Neuronal stem cell (in vitro differentiated cells): Measurements from ENCODE around the gene GLDN.

ENCODE experiments used
- DNase-seq: peaks from one replicate; pipeline ENCODE4 v3.0.0-alpha.2; 2013; ENCODE audit warnings: low spot score
- H2AFZ ChIP-seq: one replicate; pipeline ENCODE4 v1.6.1; 2013; ENCODE audit warnings: mild to moderate bottlenecking, low read length, inconsistent platforms
- H2AK5ac ChIP-seq: 2 replicates; pipeline ENCODE4 v1.6.1; 2013; ENCODE audit warnings: low read depth, mild to moderate bottlenecking, inconsistent platforms, low read length, moderate library complexity, mixed read lengths
- H2BK120ac ChIP-seq: 2 replicates; pipeline ENCODE4 v1.6.1; 2013; ENCODE audit warnings: low read depth, mild to moderate bottlenecking, inconsistent platforms, low read length, moderate library complexity, mixed read lengths
- H2BK12ac ChIP-seq: one replicate; pipeline ENCODE4 v1.6.1; 2013; ENCODE audit warnings: low read length, inconsistent platforms
- H2BK15ac ChIP-seq: 2 replicates; pipeline ENCODE4 v1.6.1; 2013; ENCODE audit warnings: mild to moderate bottlenecking, low read length, inconsistent platforms, mixed read lengths
- H2BK5ac ChIP-seq: one replicate; pipeline ENCODE4 v1.6.1; 2013; ENCODE audit warnings: inconsistent platforms, mild to moderate bottlenecking, low read length, moderate library complexity
- H3K14ac ChIP-seq: one replicate; pipeline ENCODE4 v1.6.1; 2013; ENCODE audit warnings: low read length, inconsistent platforms
- H3K18ac ChIP-seq: 2 replicates; pipeline ENCODE4 v1.6.1; 2013; ENCODE audit warnings: low read length, inconsistent platforms
- H3K23ac ChIP-seq: 2 replicates; pipeline ENCODE4 v1.6.1; 2013; ENCODE audit warnings: low read depth, mild to moderate bottlenecking, mixed read lengths, low read length, inconsistent platforms; ENCODE audit not compliant: poor library complexity
- H3K27ac ChIP-seq: replicated peaks from 3 replicates; pipeline ENCODE4 v1.5.1; 2013; ENCODE audit warnings: low read length, inconsistent platforms
- H3K27me3 ChIP-seq, 3 experiments: 2 replicates each; pipeline ENCODE4 v1.6.1; 2013; ENCODE audit warnings: low read length in 3 of 3, mild to moderate bottlenecking in 2 of 3, inconsistent platforms in 1 of 3, low read depth in 1 of 3, mixed read lengths in 1 of 3, moderate library complexity in 1 of 3; ENCODE audit not compliant: control insufficient read depth in 3 of 3, insufficient read depth in 3 of 3
- H3K36me3 ChIP-seq, 2 donors: replicated peaks in 1 of 2; 2 replicates each; pipeline ENCODE4 v1.6.1; 2013; ENCODE audit warnings: low read length in 2 of 2; ENCODE audit not compliant: control insufficient read depth in 2 of 2, insufficient read depth in 2 of 2
- H3K4ac ChIP-seq: 2 replicates; pipeline ENCODE4 v1.6.1; 2013; ENCODE audit warnings: inconsistent platforms, mild to moderate bottlenecking, low read length, moderate library complexity
- H3K4me1 ChIP-seq, 2 donors: 1 replicate in 1 of 2; 2 replicates in 1 of 2; pipeline ENCODE4 v1.6.1; 2013; ENCODE audit warnings: low read length in 2 of 2, low read depth in 1 of 2; ENCODE audit not compliant: control insufficient read depth in 2 of 2, insufficient read depth in 1 of 2
- H3K4me2 ChIP-seq: one replicate; pipeline ENCODE4 v1.6.1; 2013; ENCODE audit warnings: mild to moderate bottlenecking, low read length, inconsistent platforms; ENCODE audit not compliant: insufficient read depth, poor library complexity, severe bottlenecking
- H3K4me3 ChIP-seq, 2 donors: 2 replicates each; pipeline ENCODE4 v1.5.1; 2013; ENCODE audit warnings: low read length in 2 of 2, mild to moderate bottlenecking in 2 of 2, inconsistent platforms in 1 of 2, moderate library complexity in 1 of 2
- H3K79me1 ChIP-seq: one replicate; pipeline ENCODE4 v1.6.1; 2013; ENCODE audit warnings: low read depth, mild to moderate bottlenecking, inconsistent platforms, low read length, moderate library complexity
- H3K9ac ChIP-seq: one replicate; pipeline ENCODE4 v1.6.1; 2013; ENCODE audit warnings: mild to moderate bottlenecking, low read depth, low read length, inconsistent platforms; ENCODE audit not compliant: poor library complexity
- H3K9me3 ChIP-seq, 2 donors: replicated peaks in 1 of 2; 2 replicates each; pipeline versions ENCODE3 to v1.6.1; 2013; ENCODE audit warnings: low read length in 2 of 2, mild to moderate bottlenecking in 2 of 2, inconsistent platforms in 1 of 2, low read depth in 1 of 2, mixed read lengths in 1 of 2, moderate library complexity in 1 of 2; ENCODE audit not compliant: control insufficient read depth in 2 of 2, insufficient read depth in 1 of 2
- H4K8ac ChIP-seq: one replicate; pipeline ENCODE4 v1.6.1; 2013; ENCODE audit warnings: low read depth, mild to moderate bottlenecking, inconsistent platforms, low read length, moderate library complexity
- H4K91ac ChIP-seq: one replicate; pipeline ENCODE4 v1.6.1; 2013; ENCODE audit warnings: low read length, low read depth, mild to moderate bottlenecking, inconsistent platforms; ENCODE audit not compliant: poor library complexity
- WGBS, 2 donors: extraction: QIAGEN DNeasy Blood & Tissue Kit; methylation state at CpG; one replicate each; pipeline ENCODE4 v1.1.7; 2013; ENCODE audit warnings: missing lambda C conversion rate in 2 of 2, mixed read lengths in 1 of 2; ENCODE audit not compliant: insufficient read length in 2 of 2, insufficient replicate concordance in 1 of 2; ENCODE audit errors: extremely low coverage in 2 of 2; 5-methylcytosine and 5-hydroxymethylcytosine counted together

GLDN gene

GRCh38 chr15:51343466-51343865 lies 2.0 kb downstream of the GLDN start:
- no peak overlapping the region for H2AK5ac ChIP-seq
- H3K14ac ChIP-seq, result no peak overlapping the region
- no peak for DNase-seq
- no peak overlapping the region for H2AFZ ChIP-seq
- H3K9me3 ChIP-seq, result no peaks in the 10 kb centered on the region
- H3K4me3 ChIP-seq, result no peak overlapping the region
- H4K91ac ChIP-seq, result no peak overlapping the region
- H2BK5ac ChIP-seq, result no peak overlapping the region
- H2BK15ac ChIP-seq, result no peak overlapping the region
- H3K4ac ChIP-seq, result no peak overlapping the region
- no peak overlapping the region for H2BK12ac ChIP-seq
- H3K27me3 ChIP-seq, result peaks cover 4 to 45% (median 32%) of the 10 kb centered on the region in 3 experiments
- H3K27ac ChIP-seq, result no peak overlapping the region
- WGBS, 2 donors, result no CpG with 5 or more reads among the region's 4 CpGs
- H3K23ac ChIP-seq, result no peak overlapping the region
- H3K36me3 ChIP-seq, result no peaks in the 10 kb centered on the region
- H3K4me1 ChIP-seq, result peaks cover 0 to 6% of the 10 kb centered on the region in 2 donors
- no peak overlapping the region for H4K8ac ChIP-seq
- H3K4me2 ChIP-seq, result no peak overlapping the region
- H3K18ac ChIP-seq, result no peak overlapping the region
- H2BK120ac ChIP-seq, result no peak overlapping the region
- H3K79me1 ChIP-seq, result no peaks in the 10 kb centered on the region
- H3K9ac ChIP-seq, result no peak overlapping the region

GRCh38 chr15:51346136-51346535 lies 4.7 kb downstream of the GLDN start:
- Histone ChIP-seq H3K9me3 (no peaks in the 10 kb centered on the region), H4K91ac (no peak overlapping the region), H3K79me1 (no peaks in the 10 kb centered on the region), H4K8ac (no peak overlapping the region), H2BK15ac (no peak overlapping the region), H3K14ac (no peak overlapping the region), H3K18ac (no peak overlapping the region), H3K4me1 (peaks cover 0 to 6% of the 10 kb centered on the region in 2 donors), H2AK5ac (no peak overlapping the region), H2AFZ (no peak overlapping the region), H3K9ac (no peak overlapping the region), H3K4me3 (no peak overlapping the region), H2BK120ac (no peak overlapping the region), H3K4ac (no peak overlapping the region), H2BK12ac (no peak overlapping the region), H3K27me3 (peaks cover 4 to 30% (median 22%) of the 10 kb centered on the region in 3 experiments), H3K27ac (no peak overlapping the region), H3K23ac (no peak overlapping the region), H2BK5ac (no peak overlapping the region), H3K4me2 (no peak overlapping the region), H3K36me3 (no peaks in the 10 kb centered on the region)
- no CpG with 5 or more reads among the region's 3 CpGs for WGBS, 2 donors
- DNase-seq, result no peak

- Histone ChIP-seq H3K9ac (no peak overlapping the region), H2BK15ac (no peak overlapping the region), H2BK120ac (no peak overlapping the region), H2BK5ac (no peak overlapping the region), H3K79me1 (no peaks in the 10 kb centered on the region), H4K91ac (no peak overlapping the region), H4K8ac (no peak overlapping the region), H3K4me1 (no peaks in the 10 kb centered on the region), H3K14ac (no peak overlapping the region), H3K4me3 (no peak overlapping the region), H3K9me3 (no peaks in the 10 kb centered on the region), H3K36me3 (no peaks in the 10 kb centered on the region), H3K18ac (no peak overlapping the region), H3K23ac (no peak overlapping the region), H2AK5ac (no peak overlapping the region), H3K4me2 (no peak overlapping the region), H3K4ac (no peak overlapping the region), H3K27me3 (peaks cover 0 to 5% (median 3%) of the 10 kb centered on the region in 3 experiments), H2BK12ac (no peak overlapping the region), H2AFZ (no peak overlapping the region), H3K27ac (no peak overlapping the region)
- WGBS, 2 donors, result no CpG with 5 or more reads among the region's 5 CpGs
- no peak for DNase-seq
Measured at GRCh38 chr15:51348688-51349087, 7.2 kb downstream of the GLDN start.

- Histone ChIP-seq H2BK12ac (no peak overlapping the region), H3K4ac (no peak overlapping the region), H2BK15ac (no peak overlapping the region), H2BK120ac (no peak overlapping the region), H4K91ac (no peak overlapping the region), H3K36me3 (no peaks in the 10 kb centered on the region), H3K4me3 (no peak overlapping the region), H2AK5ac (no peak overlapping the region), H2AFZ (no peak overlapping the region), H3K18ac (no peak overlapping the region), H3K4me2 (no peak overlapping the region), H2BK5ac (no peak overlapping the region), H3K4me1 (no peaks in the 10 kb centered on the region), H3K27me3 (no peaks in the 10 kb centered on the region), H3K27ac (no peak overlapping the region), H3K9me3 (no peaks in the 10 kb centered on the region), H4K8ac (no peak overlapping the region), H3K9ac (no peak overlapping the region), H3K14ac (no peak overlapping the region), H3K79me1 (no peaks in the 10 kb centered on the region), H3K23ac (no peak overlapping the region)
- WGBS, 2 donors, result no CpG with 5 or more reads among the region's 4 CpGs
- DNase-seq, result no peak
Measured at GRCh38 chr15:51349156-51349844, 7.8 kb downstream of the GLDN start.
